Measurements from ENCODE around the gene PIP5K1B. TPM values are rescaled to one million over a fixed set of nuclear protein-coding genes. Genes with fewer than 3 reads are reported as not detected.
A peak's percentile ranks its signal among the peaks of the same experiment; 100 is the strongest.

PIP5K1B gene
- total and polyA plus RNA-seq, 2 donors (not counting 1 experiment from before 2014, with no cell fraction given), result 11.8 to 24.1 TPM

GRCh38 chr9:68707801-68708488 lies 2.9 kb downstream of the PIP5K1B start:
- H3K9me3 ChIP-seq (ENCODE audit: control extremely low read depth in 1 of 3, control insufficient read depth in 2 of 3, insufficient read depth in 1 of 3, low read length in 2 of 3), result no peaks in the 10 kb centered on the region
- ATAC-seq (ENCODE audit: low read depth) (no peak), DNase-seq (no peak)
- no peaks in the 10 kb centered on the region for H3K27me3 ChIP-seq (replicated peaks in 1 of 4; ENCODE audit: control extremely low read depth in 1 of 4, control insufficient read depth in 3 of 4, insufficient read depth in 4 of 4, low read length in 3 of 4)
- Mint-ChIP-seq H3K27me3 (no peaks in the 10 kb centered on the region), H3K4me3 (peak overlapping the region; percentile 62), H3K9me3 (ENCODE audit: insufficient read depth) (no peaks in the 10 kb centered on the region), H3K4me1 (peaks cover 69% of the 10 kb centered on the region), H3K27ac (peak overlapping the region; percentile 50)
- ChIA-PET POLR2A (interaction anchor here (0.7 to 1.1 kb wide), 2 partner anchors 65 to 72 kb away, joined by 4 to 6 read pairs; no protein-coding TSS in a partner anchor), CTCF (interaction anchor here (0.8 to 3.2 kb wide), 8 partner anchors 22 to 292 kb away, joined by 3 to 12 read pairs (median 4); no protein-coding TSS in a partner anchor)
- intact Hi-C loops (cut with micrococcal nuclease), result loop anchor here (5.0 kb wide), 4 partner anchors 34 to 329 kb away; partner anchors contain the start of gene FXN
- H3K4me1 ChIP-seq (ENCODE audit: control insufficient read depth in 2 of 2, insufficient read depth in 2 of 2, low read length in 2 of 2), result peaks cover 42 to 44% of the 10 kb centered on the region in 2 donors
- peak overlapping the region; percentile 92 for H3K4me2 ChIP-seq (replicated peaks; ENCODE audit: low read depth, low read length, poor library complexity, severe bottlenecking)
- H3K79me2 ChIP-seq (ENCODE audit: control insufficient read depth, insufficient read depth, low read length), result peaks cover 53% of the 10 kb centered on the region
- no CpG with 5 or more reads among the region's 4 CpGs for WGBS (ENCODE audit: insufficient coverage)
- peak overlapping the region in 1 of 5 experiments; percentile 4 for H3K4me3 ChIP-seq (ENCODE audit: control extremely low read depth in 1 of 5, extremely low read depth in 1 of 5, insufficient read depth in 1 of 5, low read depth in 2 of 5, low read length in 4 of 5)
- H3K9ac ChIP-seq (ENCODE audit: low read length), result no peak overlapping the region
- H2AFZ ChIP-seq (ENCODE audit: insufficient read depth, low read depth, low read length, poor library complexity, severe bottlenecking), result no peak overlapping the region
- TF ChIP-seq CTCF (IDR thresholded peaks at IDR 0.05), result no peak
- H3K36me3 ChIP-seq (replicated peaks in 1 of 2; ENCODE audit: control extremely low read depth in 1 of 2, control insufficient read depth in 1 of 2, extremely low read depth in 1 of 2, insufficient read depth in 2 of 2, low read length in 1 of 2), result peaks cover 0 to 9% of the 10 kb centered on the region in 2 experiments
- peak overlapping the region in 1 of 2 donors; percentile 9 for H3K27ac ChIP-seq (ENCODE audit: low read length in 2 of 2)
- peaks cover 12% of the 10 kb centered on the region for H4K20me1 ChIP-seq (ENCODE audit: control insufficient read depth, insufficient read depth, low read length, poor library complexity, severe bottlenecking)

GRCh38 chr9:68708513-68708912 lies 3.5 kb downstream of the PIP5K1B start:
- Mint-ChIP-seq H3K27me3 (no peaks in the 10 kb centered on the region), H3K4me1 (peaks cover 68% of the 10 kb centered on the region), H3K4me3 (peak overlapping the region; percentile 62), H3K9me3 (ENCODE audit: insufficient read depth) (no peaks in the 10 kb centered on the region), H3K27ac (peak overlapping the region; percentile 50)
- ATAC-seq (ENCODE audit: low read depth), result no peak
- Histone ChIP-seq H3K79me2 (ENCODE audit: control insufficient read depth, insufficient read depth, low read length) (peaks cover 59% of the 10 kb centered on the region), H3K36me3 (replicated peaks in 1 of 2; ENCODE audit: control extremely low read depth in 1 of 2, control insufficient read depth in 1 of 2, extremely low read depth in 1 of 2, insufficient read depth in 2 of 2, low read length in 1 of 2) (peaks cover 0 to 9% of the 10 kb centered on the region in 2 experiments), H2AFZ (ENCODE audit: insufficient read depth, low read depth, low read length, poor library complexity, severe bottlenecking) (no peak overlapping the region), H3K9me3 (ENCODE audit: control extremely low read depth in 1 of 3, control insufficient read depth in 2 of 3, insufficient read depth in 1 of 3, low read length in 2 of 3) (no peaks in the 10 kb centered on the region), H3K4me2 (replicated peaks; ENCODE audit: low read depth, low read length, poor library complexity, severe bottlenecking) (peak overlapping the region; percentile 92), H3K4me3 (ENCODE audit: control extremely low read depth in 1 of 5, extremely low read depth in 1 of 5, insufficient read depth in 1 of 5, low read depth in 2 of 5, low read length in 4 of 5) (peak overlapping the region in 1 of 5 experiments; percentile 4), H4K20me1 (ENCODE audit: control insufficient read depth, insufficient read depth, low read length, poor library complexity, severe bottlenecking) (peaks cover 18% of the 10 kb centered on the region), H3K27ac (ENCODE audit: low read length in 2 of 2) (peak overlapping the region in 1 of 2 donors; percentile 9), H3K27me3 (replicated peaks in 1 of 4; ENCODE audit: control extremely low read depth in 1 of 4, control insufficient read depth in 3 of 4, insufficient read depth in 4 of 4, low read length in 3 of 4) (no peaks in the 10 kb centered on the region), H3K4me1 (ENCODE audit: control insufficient read depth in 2 of 2, insufficient read depth in 2 of 2, low read length in 2 of 2) (peaks cover 42 to 44% of the 10 kb centered on the region in 2 donors), H3K9ac (ENCODE audit: low read length) (no peak overlapping the region)
- ChIA-PET POLR2A (interaction anchor here (0.7 to 1.1 kb wide), 2 partner anchors 65 to 71 kb away, joined by 4 to 6 read pairs; no protein-coding TSS in a partner anchor), CTCF (interaction anchor here (0.8 to 3.2 kb wide), 8 partner anchors 23 to 291 kb away, joined by 3 to 12 read pairs (median 4); no protein-coding TSS in a partner anchor)
- intact Hi-C loops (cut with micrococcal nuclease), result loop anchor here (5.0 kb wide), 4 partner anchors 34 to 329 kb away; partner anchors contain the start of gene FXN
- no CpG with 5 or more reads among the region's 3 CpGs for WGBS (ENCODE audit: insufficient coverage)
- no peak for TF ChIP-seq CTCF (IDR thresholded peaks at IDR 0.05)
- TF ChIP-seq EZH2 (IDR thresholded peaks at IDR 0.05; ENCODE audit: borderline replicate concordance, insufficient read depth, low read depth, low read length, poor library complexity, severe bottlenecking), result no peak
- DNase-seq, result peak; percentile 65

All from B cell (primary cell).